IPS DF 6.9 (cell line): Measurements from ENCODE around the gene ATCAY.
"Not testable (repeated sequence)": the region's sequence is repeated elsewhere in the genome, so short reads cannot be mapped to it uniquely, and the experiment has no call there.

Experiments used
- DNase-seq: peaks from one replicate; pipeline ENCODE4 v3.0.0-alpha.2; 2013; ENCODE audit warnings: low read depth, low spot score
- H3K27ac ChIP-seq: one replicate; pipeline ENCODE4 v1.5.1; 2013; ENCODE audit warnings: low read length, control low read depth
- H3K27me3 ChIP-seq: 2 replicates; pipeline ENCODE4 v1.6.1; 2013; ENCODE audit warnings: mild to moderate bottlenecking, low read length; ENCODE audit not compliant: control insufficient read depth, insufficient read depth
- H3K36me3 ChIP-seq: 2 replicates; pipeline ENCODE4 v1.6.1; 2013; ENCODE audit warnings: low read length; ENCODE audit not compliant: control insufficient read depth, insufficient read depth
- H3K4me1 ChIP-seq: 2 replicates; pipeline ENCODE4 v1.6.1; 2013; ENCODE audit warnings: low read length; ENCODE audit not compliant: control insufficient read depth, insufficient read depth
- H3K4me3 ChIP-seq: 2 replicates; pipeline ENCODE4 v1.5.1; 2013; ENCODE audit warnings: mild to moderate bottlenecking, low read length
- H3K9me3 ChIP-seq: 2 replicates; pipeline ENCODE4 v1.6.1; 2013; ENCODE audit warnings: low read length, inconsistent platforms; ENCODE audit not compliant: control insufficient read depth, insufficient read depth
- WGBS: extraction: QIAGEN DNeasy Blood & Tissue Kit; methylation state at CpG from one replicate; pipeline ENCODE4 v1.1.7; 2013; ENCODE audit warnings: mixed read lengths, missing lambda C conversion rate; ENCODE audit not compliant: insufficient read length, insufficient coverage; 5-methylcytosine and 5-hydroxymethylcytosine counted together

Gene ATCAY

DNA sequence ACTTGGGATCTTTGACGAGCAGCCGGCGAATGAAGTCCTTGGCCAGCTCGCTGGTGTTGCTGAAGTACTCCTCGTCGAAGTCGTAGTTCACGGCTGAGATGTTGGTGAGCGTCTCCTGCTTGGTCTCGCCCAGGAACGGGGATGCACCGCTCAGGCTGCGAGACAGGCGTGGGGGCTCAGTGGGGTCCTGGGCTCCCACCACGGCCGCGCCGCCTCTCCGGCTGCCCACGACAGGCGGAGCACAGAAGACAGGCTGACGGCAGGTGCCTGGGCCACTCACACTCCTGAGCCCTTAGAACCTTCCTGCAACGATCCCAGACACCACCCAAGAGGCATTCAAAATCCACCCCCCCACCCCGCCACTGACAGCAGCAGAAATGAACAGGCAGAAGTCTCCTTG, 80.5 kb downstream of the ATCAY start:
- H3K4me3 ChIP-seq: no peak overlapping the region
- WGBS: no CpG with 5 or more reads among the region's 24 CpGs
- no peaks in the 10 kb centered on the region for H3K4me1 ChIP-seq
- no peak for DNase-seq
- H3K27me3 ChIP-seq: no peaks in the 10 kb centered on the region
- H3K36me3 ChIP-seq: peaks cover 45% of the 10 kb centered on the region
- no peak overlapping the region for H3K27ac ChIP-seq
- no peaks in the 10 kb centered on the region for H3K9me3 ChIP-seq

DNA sequence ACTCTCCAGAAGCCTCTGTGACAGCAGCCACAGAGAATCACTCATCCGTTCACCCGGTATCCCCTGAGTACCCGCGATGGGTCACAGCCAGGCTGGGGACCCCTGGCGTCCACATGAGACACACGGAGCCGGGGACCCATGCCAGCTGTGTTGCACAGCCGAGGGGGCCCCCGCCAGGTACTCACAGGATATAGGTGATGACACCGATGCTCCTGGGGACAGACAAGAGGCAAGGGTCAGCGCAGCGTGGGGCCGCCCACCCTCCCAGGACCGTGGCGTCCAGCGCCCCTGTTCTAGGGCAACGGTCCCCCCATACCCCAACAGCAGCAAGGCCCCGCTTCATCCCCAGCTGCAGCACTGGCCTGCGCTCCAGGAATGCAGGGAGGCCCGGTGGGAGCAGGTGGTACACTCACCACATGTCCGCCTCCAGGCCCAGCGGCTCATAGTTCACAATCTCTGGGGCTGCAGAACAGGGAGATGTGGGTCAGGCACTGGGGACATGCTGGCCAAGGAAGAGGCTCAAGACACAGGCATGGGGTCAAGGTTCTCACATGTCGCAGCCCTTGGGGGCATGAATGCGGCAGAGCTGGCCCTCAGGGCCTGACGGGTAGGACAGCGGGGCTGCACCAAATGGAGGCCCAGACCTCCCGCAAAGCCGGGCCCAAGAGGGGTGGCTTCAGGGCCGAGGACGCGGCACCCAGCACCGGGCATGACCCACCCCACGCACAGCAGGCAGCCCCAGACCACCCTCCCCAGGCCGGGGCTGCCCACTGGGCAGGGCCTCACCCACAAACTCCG, 83.2 kb downstream of the ATCAY start:
- no peak for DNase-seq
- H3K27ac ChIP-seq: no peak overlapping the region
- no peaks in the 10 kb centered on the region for H3K4me1 ChIP-seq
- H3K36me3 ChIP-seq: peaks cover 47% of the 10 kb centered on the region
- no peaks in the 10 kb centered on the region for H3K27me3 ChIP-seq
- no peak overlapping the region for H3K4me3 ChIP-seq
- H3K9me3 ChIP-seq: no peaks in the 10 kb centered on the region
- no CpG with 5 or more reads among the region's 35 CpGs for WGBS

DNA sequence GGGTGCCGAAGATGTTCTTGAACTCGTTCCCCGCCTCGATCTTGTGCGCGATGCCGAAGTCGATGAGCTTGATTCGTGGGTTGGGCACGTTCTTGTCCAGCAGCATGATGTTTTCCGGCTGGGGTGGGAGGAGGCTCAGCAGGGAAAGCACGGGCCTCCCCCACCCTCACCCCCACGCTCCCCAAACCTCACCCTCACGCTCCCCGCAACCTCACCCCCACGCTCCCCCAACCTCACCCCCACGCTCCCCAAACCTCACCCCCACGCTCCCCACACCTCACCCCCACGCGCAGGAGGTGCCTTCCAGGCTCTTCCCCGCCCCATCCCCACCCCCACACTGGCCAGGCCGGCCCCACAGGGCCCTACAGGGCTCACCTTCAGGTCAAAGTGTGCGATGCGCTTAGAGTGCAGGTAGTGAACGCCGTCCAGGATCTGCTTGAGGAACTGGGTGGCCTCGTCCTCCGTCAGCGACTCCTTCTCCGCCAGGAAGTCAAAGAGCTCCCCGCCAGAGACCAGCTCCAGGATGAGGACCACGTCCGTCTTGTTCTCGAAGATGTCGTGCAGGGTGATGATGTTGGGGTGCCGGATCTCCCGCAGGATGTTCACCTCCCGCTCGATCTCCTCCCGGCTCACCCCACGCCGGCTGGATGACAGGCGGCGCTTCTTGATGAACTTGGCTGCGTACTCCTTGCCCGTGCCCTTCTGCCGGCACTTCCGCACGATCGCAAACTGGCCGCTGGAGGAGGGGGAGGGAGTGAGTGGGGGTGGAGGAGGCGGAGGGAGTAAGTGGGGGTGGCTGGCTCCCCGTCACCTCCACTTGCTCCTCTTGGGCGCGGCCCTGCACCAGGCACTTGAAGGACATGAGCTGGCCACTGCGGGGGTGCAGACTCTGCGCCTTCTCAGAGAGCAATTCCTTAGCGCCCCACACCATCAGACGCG, 84.0 kb downstream of the ATCAY start:
- DNase-seq: no peak
- Histone ChIP-seq H3K9me3 (no peaks in the 10 kb centered on the region), H3K4me3 (no peak overlapping the region), H3K27me3 (no peaks in the 10 kb centered on the region), H3K27ac (no peak overlapping the region), H3K4me1 (peaks cover 2% of the 10 kb centered on the region), H3K36me3 (peaks cover 39% of the 10 kb centered on the region)
- no CpG with 5 or more reads among the region's 60 CpGs for whole genome bisulfite sequencing

DNA sequence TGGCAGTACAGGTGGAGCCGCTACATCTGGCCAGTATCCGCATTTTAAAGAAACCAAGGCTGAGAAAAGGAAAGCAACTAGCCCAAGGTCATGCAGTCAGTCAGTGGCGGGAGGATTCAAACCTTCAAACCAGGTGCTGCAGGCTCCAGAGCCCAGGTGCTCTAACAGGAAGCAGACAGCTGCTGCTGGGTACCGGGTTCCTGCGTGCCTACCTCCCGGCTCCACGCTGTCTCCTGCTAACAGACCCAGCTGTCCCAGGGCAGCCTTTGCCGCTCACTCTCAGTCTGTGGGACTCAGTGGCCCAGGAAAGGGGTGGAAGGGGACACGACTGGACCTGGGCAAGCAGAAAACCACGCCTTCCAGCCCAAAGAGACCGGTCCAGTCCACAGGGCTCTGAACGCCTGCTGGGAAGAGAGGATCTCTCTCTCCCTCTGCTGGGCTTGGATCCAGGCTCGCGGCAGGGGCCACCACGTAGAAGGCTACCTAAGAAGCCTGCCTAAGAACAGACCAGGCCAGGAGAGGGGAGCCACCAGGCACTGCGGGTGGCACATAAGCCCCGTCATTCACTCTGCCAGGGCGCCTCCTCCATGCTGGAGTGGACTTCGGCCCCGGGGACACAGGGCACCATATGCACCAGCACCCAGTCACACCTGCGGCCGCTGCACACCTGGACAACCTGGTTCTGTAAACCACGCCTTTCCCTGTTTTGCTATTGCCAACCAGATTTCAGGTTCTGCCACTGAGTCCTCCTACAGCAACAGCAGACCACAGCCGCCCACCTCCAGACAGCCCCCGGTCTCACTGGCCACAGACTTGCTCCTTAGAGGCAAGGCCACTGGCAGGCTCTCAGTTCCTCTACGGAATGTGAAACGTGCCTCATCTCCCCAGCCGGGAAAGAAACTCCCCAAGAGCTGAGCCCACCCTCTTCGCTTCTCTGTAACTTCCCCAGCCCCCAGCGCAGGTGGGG, 85.8 kb downstream of the ATCAY start:
- Histone ChIP-seq H3K9me3 (no peaks in the 10 kb centered on the region), H3K4me1 (peaks cover 3% of the 10 kb centered on the region), H3K4me3 (no peak overlapping the region), H3K27ac (no peak overlapping the region), H3K27me3 (no peaks in the 10 kb centered on the region), H3K36me3 (peaks cover 24% of the 10 kb centered on the region)
- no peak for DNase-seq
- no CpG with 5 or more reads among the region's 30 CpGs for WGBS

DNA sequence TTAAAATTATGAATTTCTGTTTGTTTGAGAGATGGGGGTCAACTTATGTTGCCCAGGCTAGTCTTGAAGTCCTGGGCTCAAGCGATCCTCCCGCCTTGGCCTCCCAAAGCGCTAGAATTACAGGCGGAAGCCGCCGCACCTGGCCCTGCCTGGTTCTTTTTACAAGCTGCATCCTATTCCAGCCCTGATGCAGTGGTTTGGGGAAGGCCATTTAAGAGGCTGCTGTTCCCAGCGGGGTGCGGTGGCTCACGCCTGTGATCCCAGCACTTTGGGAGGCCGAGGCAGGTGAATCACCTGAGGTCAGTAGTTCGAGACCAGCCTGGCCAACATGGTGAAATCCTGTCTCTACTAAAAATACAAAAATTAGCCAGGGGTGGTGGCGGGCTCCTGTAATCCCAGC, 87.5 kb downstream of the ATCAY start:
- H3K36me3 ChIP-seq: peaks cover 22% of the 10 kb centered on the region
- WGBS: no CpG with 5 or more reads among the region's 12 CpGs
- not testable (repeated sequence) for H3K9me3 ChIP-seq, H3K27ac ChIP-seq, H3K4me1 ChIP-seq, H3K4me3 ChIP-seq, H3K27me3 ChIP-seq, DNase-seq

DNA sequence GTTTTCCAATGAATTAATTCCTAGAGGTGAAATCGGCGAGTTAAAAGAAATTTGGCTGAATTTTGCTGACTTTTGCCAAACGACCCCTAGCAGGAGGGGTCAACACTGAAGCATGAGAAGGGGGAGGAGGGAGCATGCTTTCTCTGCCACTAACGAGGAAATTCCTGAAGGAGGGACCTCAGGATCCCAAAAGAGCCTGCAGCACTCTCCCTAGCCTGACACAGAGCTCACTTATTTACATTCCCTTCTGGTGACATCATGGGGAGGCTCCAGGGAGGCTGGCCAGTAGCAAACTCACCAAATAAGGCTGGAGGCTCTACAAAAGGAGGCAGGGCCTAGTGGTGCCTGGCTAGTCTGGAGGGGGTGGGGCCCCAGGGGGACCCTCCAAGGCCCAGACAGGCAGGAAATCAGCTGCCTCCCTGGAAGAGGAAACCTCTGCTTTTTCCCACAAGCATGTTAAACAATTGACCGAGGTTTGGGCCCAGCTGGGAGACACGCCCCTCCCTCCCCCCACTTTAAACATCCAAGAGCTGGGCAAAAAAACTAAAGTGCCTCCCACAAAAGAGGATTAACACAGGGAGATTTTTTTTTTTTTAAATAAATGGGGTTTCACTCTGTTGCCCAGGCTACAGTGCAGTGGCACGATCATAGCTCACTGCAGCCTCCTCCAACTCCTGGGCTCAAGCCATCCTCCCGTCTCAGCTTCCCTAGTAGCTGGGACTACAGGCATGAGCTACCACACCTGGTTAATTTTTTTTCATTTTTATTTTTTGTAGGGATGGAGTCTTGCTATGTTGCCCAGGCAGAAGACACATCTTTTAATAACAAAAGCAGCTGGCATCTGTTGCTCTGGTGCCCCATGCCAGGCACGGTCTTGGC, 88.3 kb downstream of the ATCAY start:
- peak; percentile 96 for DNase-seq
- Histone ChIP-seq H3K4me3 (no peak overlapping the region), H3K27me3 (no peaks in the 10 kb centered on the region), H3K9me3 (no peaks in the 10 kb centered on the region), H3K27ac (no peak overlapping the region), H3K36me3 (peaks cover 14% of the 10 kb centered on the region), H3K4me1 (peaks cover 3% of the 10 kb centered on the region)
- WGBS: no CpG with 5 or more reads among the region's 9 CpGs

DNA sequence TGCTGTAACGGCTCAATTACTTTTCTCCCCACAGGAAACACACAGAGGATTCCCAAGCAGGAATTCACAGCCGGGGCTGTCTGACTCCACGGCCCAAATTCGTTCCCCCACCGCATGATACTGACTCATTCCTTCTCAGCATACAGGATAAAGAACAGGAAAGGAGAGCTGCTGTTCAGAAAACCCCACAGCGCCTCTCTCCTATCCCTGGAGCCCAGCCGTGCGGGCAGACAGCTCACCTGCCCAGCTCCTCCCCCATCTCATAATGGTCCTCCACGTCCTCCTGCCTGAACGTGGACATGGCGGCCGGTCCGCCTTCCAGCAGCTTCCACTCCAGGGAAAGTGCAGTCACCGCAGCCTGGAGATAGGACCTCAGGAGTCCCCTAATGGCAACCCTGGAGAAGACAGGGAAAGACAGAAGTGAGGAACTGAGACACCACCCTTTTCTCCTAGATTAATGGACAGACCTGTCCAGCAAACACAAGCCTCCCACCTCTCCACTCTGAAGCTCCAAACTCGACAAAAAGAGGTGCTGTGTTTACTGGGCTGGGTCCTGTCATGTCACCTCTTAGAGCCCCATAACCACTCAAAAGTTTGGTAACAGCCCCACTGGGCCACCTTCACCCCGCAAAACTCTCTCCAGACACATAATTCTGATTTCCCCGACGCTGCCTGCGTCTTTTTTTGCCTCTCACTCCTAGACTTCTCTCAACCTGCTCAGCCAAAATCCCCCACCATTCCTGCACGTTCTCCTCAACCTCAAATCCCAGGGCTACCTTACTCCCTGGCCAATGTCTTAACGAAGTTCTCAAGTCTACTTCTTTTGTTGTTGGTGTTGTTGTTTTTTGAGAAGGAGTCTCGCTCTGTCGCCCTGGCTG, 89.2 kb downstream of the ATCAY start:
- Histone ChIP-seq H3K4me3 (peak overlapping the region; percentile 83; the same call in 1 of the 2 replicates), H3K9me3 (no peaks in the 10 kb centered on the region), H3K27ac (no peak overlapping the region), H3K4me1 (peaks cover 3% of the 10 kb centered on the region), H3K27me3 (no peaks in the 10 kb centered on the region), H3K36me3 (peaks cover 6% of the 10 kb centered on the region)
- DNase-seq: no peak
- WGBS: no CpG with 5 or more reads among the region's 23 CpGs

DNA sequence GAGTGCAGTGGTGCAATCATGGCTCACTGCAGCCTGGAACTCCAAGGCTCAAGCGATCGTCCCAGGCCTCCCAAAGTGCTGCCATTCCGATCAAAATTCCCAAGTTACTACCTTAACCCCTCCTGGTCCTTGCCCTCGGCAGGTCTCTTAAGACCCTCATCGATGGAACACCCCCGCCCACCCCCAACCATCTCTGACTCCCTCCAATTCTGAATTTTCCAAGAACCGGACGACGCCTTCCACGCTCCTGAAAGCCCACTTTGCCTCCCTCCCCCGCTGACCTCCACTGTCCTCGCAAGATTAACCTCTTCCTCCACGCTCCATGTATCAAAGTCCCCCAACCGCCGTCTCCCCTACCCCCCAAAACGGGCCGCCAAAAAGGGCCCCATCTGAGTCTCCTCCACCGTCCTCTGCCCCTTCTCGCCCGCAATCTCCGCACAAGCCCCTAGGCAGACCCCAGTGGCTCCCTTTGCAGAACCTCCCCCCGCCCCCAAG, 89.9 kb downstream of the ATCAY start:
- WGBS: no CpG with 5 or more reads among the region's 22 CpGs
- Histone ChIP-seq H3K9me3 (no peaks in the 10 kb centered on the region), H3K27me3 (no peaks in the 10 kb centered on the region), H3K36me3 (peaks cover 8% of the 10 kb centered on the region), H3K4me1 (peaks cover 3% of the 10 kb centered on the region), H3K27ac (no peak overlapping the region), H3K4me3 (peak overlapping the region; percentile 83)
- no peak for DNase-seq
